GM23338 (cell line): ENCODE results near the gene INSM2.

Experiments used
- CREB1 ChIP-seq: fragments of 250-450 bp; sonication (Bioruptor Pico); IDR thresholded peaks from 2 replicates; pipeline ENCODE4 v1.5.0; 2020; ENCODE audit warnings: low read depth, mild to moderate bottlenecking, moderate library complexity
- CTCF ChIP-seq, 2 experiments: fragments of 200-600 bp in 1 of 2; sonication (generic) in 1 of 2; conservative IDR thresholded peaks; 2 replicates each; pipeline versions ENCODE4 v1.5.1 to v1.6.1; 2016 to 2017; ENCODE audit warnings: antibody characterized with exemption in 2 of 2, low read depth in 2 of 2, mild to moderate bottlenecking in 2 of 2, moderate library complexity in 1 of 2
- EZH2 ChIP-seq: fragments of 200-600 bp; sonication (generic); IDR thresholded peaks from one replicate; pipeline ENCODE4 v1.8.0; 2017; ENCODE audit warnings: antibody characterized with exemption, mild to moderate bottlenecking, low read depth; ENCODE audit not compliant: unreplicated experiment
- JUNB ChIP-seq: IDR thresholded peaks from one replicate; pipeline ENCODE4 v1.6.1; 2016; ENCODE audit warnings: antibody characterized with exemption; ENCODE audit not compliant: unreplicated experiment
- NANOG ChIP-seq: IDR thresholded peaks from 2 replicates; pipeline ENCODE4 v1.6.1; 2016; ENCODE audit warnings: antibody characterized with exemption, borderline replicate concordance
- POLR2AphosphoS5 ChIP-seq: IDR thresholded peaks from 2 replicates; pipeline ENCODE4 v1.6.1; 2016; ENCODE audit warnings: antibody characterized with exemption, low read depth
- REST ChIP-seq: IDR thresholded peaks from one replicate; pipeline ENCODE4 v1.6.1; 2018; ENCODE audit warnings: antibody characterized with exemption; ENCODE audit not compliant: unreplicated experiment
- ZNF114 ChIP-seq: fragments of 250-450 bp; sonication (Bioruptor Pico); IDR thresholded peaks from 2 replicates; pipeline ENCODE4 v1.5.0; 2020; ENCODE audit warnings: mild to moderate bottlenecking, moderate library complexity
- ZNF331 ChIP-seq: fragments of 250-450 bp; sonication (Bioruptor Pico); IDR thresholded peaks from 2 replicates; pipeline ENCODE4 v1.5.0; 2020; ENCODE audit warnings: low read depth, mild to moderate bottlenecking, moderate library complexity
- TF ChIP-seq, protein P1 (sequence below): IDR thresholded peaks from 2 replicates; pipeline ENCODE4 v1.6.1; 2016; ENCODE audit warnings: antibody characterized with exemption

DNA sequence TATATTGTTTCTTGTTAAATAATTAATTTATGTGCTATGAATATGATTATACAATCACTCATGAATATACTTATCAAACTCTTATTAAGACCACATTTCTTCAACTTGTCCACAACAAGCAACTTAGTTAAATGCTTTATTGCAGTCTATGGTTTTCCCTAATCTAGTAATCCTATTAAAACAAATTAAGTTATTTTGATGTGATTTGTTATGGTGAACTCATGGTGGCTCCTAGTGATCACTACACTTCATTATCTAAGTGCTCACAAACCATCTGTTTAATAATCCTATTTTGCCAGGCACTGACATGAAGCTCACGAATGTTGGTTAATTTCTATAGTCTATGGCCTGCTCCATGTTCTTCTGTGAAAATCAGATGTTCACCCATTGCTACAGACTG is 42.9 kb downstream of the INSM2 start:
- TF ChIP-seq CTCF (conservative IDR thresholded peaks at IDR 0.05; ENCODE audit: low read depth in 2 of 2) (no peak), POLR2AphosphoS5 (no peak), ZNF114 (CRISPR knock-in tag) (no peak), EZH2 (no peak), REST (no peak), JUNB (no peak), ZNF331 (CRISPR knock-in tag) (no peak), NANOG (no peak), CREB1 (CRISPR knock-in tag) (no peak)
- TF ChIP-seq, protein P1, sequence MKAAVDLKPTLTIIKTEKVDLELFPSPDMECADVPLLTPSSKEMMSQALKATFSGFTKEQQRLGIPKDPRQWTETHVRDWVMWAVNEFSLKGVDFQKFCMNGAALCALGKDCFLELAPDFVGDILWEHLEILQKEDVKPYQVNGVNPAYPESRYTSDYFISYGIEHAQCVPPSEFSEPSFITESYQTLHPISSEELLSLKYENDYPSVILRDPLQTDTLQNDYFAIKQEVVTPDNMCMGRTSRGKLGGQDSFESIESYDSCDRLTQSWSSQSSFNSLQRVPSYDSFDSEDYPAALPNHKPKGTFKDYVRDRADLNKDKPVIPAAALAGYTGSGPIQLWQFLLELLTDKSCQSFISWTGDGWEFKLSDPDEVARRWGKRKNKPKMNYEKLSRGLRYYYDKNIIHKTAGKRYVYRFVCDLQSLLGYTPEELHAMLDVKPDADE: no peak
